HG02798 (cell line): ENCODE measurements around the gene SH2D6.
"Not testable (repeated sequence)": the region's sequence is repeated elsewhere in the genome, so short reads cannot be mapped to it uniquely, and the experiment has no call there.

ENCODE experiments used
- ATAC-seq: cut with Tn5 transposase; IDR thresholded peaks from one replicate; pipeline ENCODE4 v1.9.1; 2021; ENCODE audit warnings: mild to moderate bottlenecking; ENCODE audit not compliant: unreplicated experiment, poor library complexity

SH2D6 gene

DNA sequence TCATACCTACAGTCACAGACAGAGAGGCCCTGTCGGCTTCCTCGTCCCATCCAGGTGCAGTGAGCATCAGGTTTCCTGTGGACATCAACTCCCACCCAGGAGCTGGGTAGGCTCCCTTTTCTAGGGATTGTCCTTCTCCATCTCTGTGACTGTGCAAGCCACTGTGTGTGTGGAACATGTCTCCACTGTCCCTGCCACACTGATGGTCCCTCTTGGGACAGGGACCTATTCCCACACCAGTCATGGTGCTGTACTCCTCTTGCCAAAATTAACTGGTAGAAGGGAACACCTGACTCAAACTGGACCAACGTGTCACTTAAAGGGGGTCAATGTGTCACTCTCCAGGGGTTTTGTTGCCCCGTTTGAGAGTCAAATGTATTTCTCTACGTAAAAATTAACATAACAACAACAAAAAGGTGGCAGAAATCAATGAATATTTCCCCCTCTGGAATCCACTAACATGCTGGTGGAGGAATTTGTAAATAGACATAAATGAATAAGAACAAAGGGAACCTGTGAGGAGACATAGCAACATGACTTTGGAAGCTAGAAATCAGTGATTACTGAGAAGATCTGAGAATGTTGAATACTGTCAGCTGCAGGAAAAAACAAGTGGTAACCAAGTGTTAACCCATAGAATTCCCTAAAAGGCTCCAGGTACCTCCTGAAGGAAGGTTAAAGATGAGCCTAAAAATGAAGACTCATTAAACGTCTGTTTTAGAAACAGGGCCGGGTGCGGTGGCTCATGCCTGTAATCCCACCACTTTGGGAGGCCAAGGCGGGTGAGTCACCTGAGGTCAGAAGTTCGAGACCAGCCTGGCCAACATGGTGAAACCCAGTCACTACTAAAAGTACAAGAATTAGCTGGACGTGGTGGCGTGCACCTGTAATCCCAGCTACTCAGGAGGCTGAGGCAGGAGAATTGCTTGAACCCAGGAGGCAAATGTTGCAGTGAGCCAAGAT is 40.4 kb downstream of the SH2D6 start:
- ATAC-seq, result no peak

DNA sequence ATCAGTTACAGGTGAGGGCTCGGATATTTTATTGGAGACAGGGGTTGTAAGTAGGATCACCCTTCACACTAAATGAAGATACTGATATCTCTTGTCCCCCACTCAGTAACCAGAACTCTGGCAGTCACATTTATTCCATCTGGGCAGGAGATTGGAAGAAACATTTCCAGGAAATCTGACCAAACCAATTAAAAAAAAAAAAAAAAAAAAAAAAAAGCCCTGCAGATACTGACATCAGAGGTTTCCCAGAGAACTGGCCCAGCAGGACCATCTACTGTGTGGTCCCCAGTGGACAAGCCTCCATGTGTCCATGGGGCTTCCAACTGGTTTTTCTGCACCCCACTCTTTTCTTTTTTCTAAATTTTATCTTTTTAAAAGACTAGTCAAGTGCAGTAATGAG is 41.3 kb downstream of the SH2D6 start:
- ATAC-seq, result no peak

DNA sequence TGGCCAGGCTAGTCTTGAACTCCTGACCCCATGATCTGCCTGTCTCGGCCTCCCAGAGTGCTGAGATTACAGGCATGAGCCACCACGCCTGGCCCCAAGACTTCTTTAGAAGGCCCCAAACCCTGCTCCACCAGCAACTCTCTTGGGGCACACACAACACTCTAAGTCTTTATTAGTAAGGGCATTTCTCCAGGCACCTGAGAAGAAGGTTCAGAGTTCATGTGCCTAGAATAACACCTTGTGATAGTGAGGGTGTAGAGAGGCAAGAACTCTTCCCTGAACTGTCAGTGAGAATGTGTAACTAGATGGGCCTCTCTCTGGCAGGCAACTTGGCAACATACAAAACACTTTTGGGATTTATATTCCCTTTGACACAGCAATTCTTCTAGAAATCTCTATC is 43.8 kb downstream of the SH2D6 start:
- no peak for ATAC-seq

DNA sequence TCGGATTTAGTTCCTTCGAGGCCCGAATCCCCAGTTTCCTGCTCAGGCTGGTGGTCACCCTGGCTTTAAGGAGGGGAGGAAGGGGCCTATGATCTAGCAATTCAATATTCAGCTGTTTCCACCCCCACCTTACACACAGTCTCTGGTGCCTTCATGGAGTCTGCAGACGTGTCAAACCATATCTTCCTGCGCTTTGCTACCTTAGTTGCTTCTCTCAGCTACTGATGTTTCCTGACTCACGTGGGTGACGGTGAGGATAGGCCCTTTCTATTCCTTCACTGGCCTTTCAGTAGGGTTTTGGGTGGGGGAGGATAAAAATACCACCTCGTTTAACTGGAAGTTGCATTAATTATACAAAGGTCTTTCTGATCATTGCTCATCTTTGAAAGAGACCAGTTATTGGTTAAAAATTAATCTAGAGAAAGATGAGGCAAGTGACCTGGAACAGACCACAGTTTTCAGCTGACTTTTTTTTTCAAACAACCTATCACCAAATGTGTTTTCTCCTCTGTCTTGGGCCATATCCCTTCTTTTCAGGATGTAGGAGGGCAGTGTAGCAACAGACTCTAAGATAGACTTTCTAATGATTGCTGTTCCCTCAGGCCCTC is 49.7 kb downstream of the SH2D6 start:
- ATAC-seq, result no peak

DNA sequence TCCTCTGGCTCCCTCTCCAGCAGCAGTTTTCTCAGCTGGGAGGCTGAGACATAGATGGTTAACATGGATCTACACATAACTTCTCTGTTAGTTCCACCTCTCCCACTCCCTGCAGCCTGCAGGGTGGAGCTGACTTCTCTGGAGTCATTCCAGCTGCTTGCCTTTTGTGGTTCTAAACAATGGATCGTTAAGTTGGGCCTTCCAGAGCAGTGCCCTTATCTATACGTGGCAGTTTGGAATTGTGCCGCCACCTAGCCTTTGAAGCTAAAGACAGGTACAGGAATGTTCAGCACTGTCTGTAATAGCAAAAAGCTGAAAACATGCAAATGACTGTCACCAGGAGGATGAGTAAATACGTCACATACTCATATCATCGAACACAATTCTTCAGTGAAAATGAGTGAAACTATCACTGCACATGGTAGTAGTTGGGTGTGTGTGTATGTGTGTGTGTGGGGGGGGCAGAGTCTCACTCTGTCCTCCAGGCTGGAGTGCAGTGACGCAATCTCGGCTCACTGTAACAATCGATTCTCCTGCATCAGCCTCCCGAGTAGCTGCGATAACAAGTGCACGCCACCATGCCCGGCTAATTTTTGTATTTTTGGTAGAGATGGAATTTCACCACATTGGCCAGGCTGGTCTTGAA is 50.3 kb downstream of the SH2D6 start:
- no peak for ATAC-seq

DNA sequence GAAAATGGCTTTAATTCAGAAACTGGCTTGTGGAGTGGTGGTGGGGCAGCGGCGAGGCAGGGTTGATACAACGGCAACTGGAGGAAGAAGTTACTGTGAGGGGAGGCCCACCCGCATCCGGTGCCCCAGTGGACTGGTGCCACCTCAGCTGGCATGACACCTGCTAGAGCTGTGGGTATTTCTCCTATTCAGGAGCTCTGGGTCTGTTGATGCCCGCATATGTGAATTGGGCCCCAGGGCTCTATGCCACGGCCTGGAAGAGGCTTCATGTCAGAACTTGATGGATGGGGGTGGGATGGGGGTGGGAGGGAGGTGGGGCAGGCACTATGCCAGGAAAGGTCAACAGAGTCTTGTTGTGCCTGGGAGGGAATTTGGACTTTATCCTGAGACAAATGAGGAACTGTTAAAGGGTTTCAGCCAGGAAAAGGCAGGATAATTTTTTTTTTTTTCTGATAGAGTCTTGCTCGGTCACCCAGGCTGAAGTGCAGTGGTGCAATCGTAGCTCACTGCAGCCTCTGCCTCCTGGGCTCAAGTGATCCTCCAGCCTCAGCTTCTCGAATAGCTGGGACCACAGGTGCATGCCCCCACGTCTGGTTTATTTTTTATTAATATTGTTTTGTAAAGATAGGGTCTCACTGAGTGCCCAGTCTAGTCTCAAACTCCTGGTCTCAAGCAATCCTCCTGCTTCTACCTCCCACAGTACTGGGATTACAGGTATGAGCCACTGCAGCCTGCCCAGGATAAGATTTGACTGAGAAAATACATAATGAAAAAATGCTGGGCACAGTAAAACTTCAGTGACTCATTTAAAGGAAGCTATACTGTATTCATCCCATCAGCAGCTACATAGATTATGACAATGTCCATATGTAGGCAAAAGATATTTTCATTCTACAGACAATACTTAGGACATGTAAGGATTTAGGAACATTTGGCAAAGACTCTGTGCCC is 52.6 kb downstream of the SH2D6 start:
- no peak for ATAC-seq

DNA sequence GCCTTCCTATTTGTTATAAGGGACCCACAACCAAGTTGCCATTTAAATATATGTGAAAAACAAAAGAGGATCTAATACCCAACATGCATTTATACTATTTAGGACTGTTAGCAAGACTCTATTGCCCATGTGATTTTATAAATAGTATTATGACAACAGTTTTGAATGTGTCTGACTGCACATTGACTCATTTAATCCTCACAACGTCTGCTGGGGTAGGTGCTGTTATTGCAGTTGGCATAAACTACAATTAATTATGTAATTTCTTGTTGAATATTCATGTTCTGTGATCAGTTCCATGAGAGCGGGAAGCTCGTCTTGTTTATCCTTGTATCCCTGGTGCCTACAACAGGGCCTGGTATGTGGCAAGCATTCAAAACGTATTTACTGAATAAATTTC is 53.7 kb downstream of the SH2D6 start:
- ATAC-seq, result no peak

DNA sequence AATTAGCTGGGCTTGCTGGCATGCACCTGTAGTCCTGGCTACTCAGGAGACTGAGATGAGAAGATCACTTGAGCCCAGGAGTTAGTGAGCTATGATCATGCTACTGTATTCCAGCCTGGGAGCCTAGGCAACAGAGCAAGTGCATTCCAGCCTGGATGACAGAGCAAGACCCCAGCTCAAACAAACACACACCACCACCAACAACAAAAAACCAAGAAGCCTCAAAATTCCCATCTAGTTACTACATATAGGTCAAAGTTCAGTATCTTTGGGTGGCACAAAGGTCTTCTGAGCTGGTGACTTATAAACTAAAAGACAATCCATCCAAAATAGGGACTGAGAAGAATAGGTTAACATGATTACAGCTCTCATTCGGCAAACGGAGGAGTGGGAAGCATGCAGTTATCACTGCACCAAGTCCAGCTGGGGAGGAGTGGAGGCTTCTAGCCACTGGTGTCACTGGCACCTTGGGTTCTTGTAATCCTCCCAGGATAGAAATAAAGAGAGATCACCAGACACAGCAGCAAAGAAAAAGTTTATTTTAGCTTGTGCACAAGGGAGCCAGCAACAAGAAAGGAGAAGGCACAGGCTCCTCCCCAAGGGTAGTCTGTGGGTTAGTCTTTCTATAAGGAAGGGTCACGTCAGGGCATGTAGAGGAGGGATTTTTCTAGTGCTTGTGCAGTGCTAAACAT is 57.4 kb downstream of the SH2D6 start:
- ATAC-seq, result no peak

DNA sequence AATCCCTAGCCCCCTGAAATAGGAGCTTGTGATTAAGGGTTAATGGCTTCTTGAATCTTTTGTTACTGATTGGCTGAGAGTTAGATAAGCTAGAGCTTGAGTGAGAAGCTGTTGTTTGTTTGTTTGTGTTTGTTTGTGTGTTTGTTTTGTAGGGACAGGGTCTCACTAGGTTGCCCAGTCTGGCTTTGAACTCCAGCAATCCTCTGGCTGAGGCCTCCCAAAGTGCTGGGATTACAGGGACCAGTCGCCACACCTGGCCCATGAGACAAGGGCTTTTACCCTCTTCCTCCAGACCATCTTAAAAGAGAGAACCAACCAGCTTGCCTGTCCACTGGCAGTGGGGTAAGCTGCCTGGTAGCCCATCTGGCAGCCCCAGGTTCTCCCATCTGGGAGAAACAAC is 58.1 kb downstream of the SH2D6 start:
- no peak for ATAC-seq

DNA sequence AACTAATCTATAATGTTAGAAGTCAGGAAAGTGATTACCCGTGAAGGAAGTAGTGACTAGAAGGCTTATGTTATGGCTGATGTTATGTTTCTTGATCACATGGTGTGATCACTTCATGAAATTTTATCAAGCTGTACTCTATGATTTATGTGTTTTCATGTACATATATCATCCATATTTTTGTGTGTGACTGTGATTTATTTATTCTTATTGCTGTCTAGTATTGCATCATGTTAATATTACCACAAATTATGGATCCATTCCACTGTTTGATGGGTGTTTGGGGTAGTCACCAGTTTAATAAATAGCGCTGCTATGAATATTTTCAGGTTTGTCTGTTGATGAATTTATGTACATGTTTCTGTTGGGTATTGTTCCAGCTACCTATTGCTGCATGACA is 59.4 kb downstream of the SH2D6 start:
- no peak for ATAC-seq

DNA sequence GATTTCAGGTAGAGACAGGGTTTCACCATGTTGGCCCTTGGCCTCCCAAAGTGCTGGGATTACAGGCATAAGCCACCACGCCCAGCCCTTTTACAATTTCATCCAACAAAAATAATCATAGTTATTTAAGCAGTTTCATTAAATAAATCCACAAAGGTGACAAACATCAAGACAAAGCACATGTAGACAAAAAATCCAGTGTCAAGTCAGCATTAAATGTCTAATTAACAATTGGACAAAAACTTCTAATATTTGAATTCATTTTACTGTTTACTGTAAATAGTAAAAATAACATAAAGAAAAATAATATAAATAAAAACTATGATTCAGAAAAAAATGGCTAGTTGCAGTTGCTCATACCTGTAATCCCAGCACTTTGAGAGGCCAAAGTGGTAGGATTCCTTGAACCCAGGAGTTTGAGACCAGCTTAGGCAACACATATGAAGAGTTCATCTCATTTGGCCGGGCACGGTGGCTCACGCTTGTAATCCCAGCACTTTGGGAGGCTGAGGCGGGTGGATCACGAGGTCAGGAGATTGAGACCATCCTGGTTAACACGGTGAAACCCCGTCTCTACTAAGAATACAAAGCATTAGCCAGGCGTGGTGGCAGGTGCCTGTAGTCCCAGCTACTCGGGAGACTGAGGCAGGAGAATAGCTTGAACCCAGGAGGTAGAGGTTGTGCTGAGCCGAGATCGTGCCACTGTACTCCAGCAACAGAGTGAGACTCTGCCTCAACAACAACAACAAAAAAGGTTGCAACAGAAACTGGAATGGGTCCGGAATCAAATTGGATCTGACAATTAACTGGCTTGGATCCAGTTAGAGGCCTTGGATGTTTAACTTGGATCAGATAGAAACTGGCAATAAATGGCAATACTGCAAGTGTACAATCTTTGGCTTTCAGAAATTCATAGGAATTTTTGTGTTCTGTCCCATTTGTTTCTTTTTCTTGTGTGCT is 63.6 kb downstream of the SH2D6 start:
- ATAC-seq, result no peak

DNA sequence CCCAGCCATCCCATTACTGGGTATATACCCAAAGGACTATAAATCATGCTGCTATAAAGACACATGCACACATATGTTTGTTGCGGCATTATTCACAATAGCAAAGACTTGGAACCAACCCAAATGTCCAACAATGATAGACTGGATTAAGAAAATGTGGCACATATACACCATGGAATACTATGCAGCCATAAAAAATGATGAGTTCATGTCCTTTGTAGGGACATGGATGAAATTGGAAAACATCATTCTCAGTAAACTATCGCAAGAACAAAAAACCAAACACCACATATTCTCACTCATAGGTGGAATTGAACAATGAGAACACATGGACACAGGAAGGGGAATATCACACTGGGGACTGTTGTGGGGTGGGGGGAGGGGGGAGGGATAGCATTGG is 66.1 kb downstream of the SH2D6 start:
- not testable (repeated sequence) for ATAC-seq

DNA sequence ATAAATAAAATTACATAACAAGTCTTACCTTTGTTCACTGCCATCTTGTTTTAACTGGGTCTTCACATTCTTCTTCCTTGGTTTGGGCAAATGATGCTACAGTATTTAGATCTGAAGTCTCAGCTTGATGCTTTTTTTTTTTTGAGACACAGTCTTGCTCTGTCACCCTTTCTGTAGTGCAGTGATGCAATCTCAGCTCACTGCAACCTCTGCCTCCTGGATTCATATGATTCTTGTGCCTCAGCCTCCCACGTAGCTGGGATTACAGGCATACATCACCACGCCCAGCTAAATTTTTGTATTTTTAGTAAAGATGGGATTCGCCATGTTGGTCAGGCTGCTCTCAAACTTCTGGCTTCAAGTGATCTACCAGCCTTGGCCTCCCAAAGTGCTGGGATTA is 67.3 kb downstream of the SH2D6 start:
- no peak for ATAC-seq
